ENCODE measurements around the gene ZBTB44.

GRCh38 chr11:130322126-130322525, 7.4 kb upstream of the ZBTB44 start:
- no peak for TF ChIP-seq CTCF (conservative IDR thresholded peaks at IDR 0.05)
- no peak for TF ChIP-seq EZH2 (IDR thresholded peaks at IDR 0.05; ENCODE audit: low read depth)

All from PC-9 (cell line).